ENCODE measurements around the gene DIAPH1.

- TF ChIP-seq POLR2A (IDR thresholded peaks at IDR 0.05): no peak
- TF ChIP-seq CTCF (IDR thresholded peaks at IDR 0.05): no peak
- TF ChIP-seq EP300 (IDR thresholded peaks at IDR 0.05): no peak
Measured at GRCh38 chr5:141491323-141492167, 127.3 kb downstream of the DIAPH1 start.
